GM12892 (cell line): ENCODE measurements around the gene PPP2R1B.
"Not testable (repeated sequence)": the region's sequence is repeated elsewhere in the genome, so short reads cannot be mapped to it uniquely, and the experiment has no call there.

Experiments
- DNase-seq: peaks from one replicate; pipeline ENCODE4 v3.0.0; 2011; ENCODE audit not compliant: insufficient read length
- FAIRE-seq: peaks from 2 replicates; lab custom pipeline; 2011; peaks lifted over from hg19 to GRCh38; lab: Jason Lieb, UNC
- POLR2A ChIP-seq: IDR thresholded peaks from 2 replicates; pipeline ENCODE4 v1.6.1; 2011; ENCODE audit warnings: low read depth, low read length, control low read depth
- POLR2AphosphoS5 ChIP-seq: IDR thresholded peaks from 2 replicates; pipeline ENCODE4 v1.6.1; 2011; ENCODE audit warnings: low read depth, low read length, control low read depth
- TAF1 ChIP-seq: IDR thresholded peaks from 2 replicates; pipeline ENCODE4 v1.6.1; 2011; ENCODE audit warnings: low read depth, mild to moderate bottlenecking, control low read depth, low read length, borderline replicate concordance

The PPP2R1B gene

GRCh38 chr11:111718436-111718835 is 47.8 kb downstream of the PPP2R1B start:
- DNase-seq = no peak
- TF ChIP-seq POLR2A = no peak
- no peak for TF ChIP-seq POLR2AphosphoS5
- no peak for TF ChIP-seq TAF1
- no peak for FAIRE-seq

- not testable (repeated sequence) for FAIRE-seq, DNase-seq
Measured at GRCh38 chr11:111717660-111718059, 48.5 kb downstream of the PPP2R1B start.

- TF ChIP-seq POLR2AphosphoS5 = no peak
- DNase-seq = no peak
- FAIRE-seq = peak; percentile 75
Measured at GRCh38 chr11:111715142-111715816, 50.9 kb downstream of the PPP2R1B start.

GRCh38 chr11:111714522-111714921 is 51.7 kb downstream of the PPP2R1B start:
- TF ChIP-seq TAF1 (no peak), POLR2AphosphoS5 (no peak), POLR2A (no peak)
- FAIRE-seq (no peak), DNase-seq (no peak)

GRCh38 chr11:111707691-111708067 is 58.5 kb downstream of the PPP2R1B start:
- no peak for TF ChIP-seq POLR2AphosphoS5
- TF ChIP-seq POLR2A = no peak
- no peak for TF ChIP-seq TAF1
- FAIRE-seq (no peak), DNase-seq (no peak)

GRCh38 chr11:111707039-111707690 is 59.0 kb downstream of the PPP2R1B start:
- TF ChIP-seq TAF1 = no peak
- TF ChIP-seq POLR2AphosphoS5 = no peak
- no peak for TF ChIP-seq POLR2A
- DNase-seq (no peak), FAIRE-seq (no peak)

GRCh38 chr11:111703576-111703975 is 62.6 kb downstream of the PPP2R1B start:
- DNase-seq (no peak), FAIRE-seq (no peak)

GRCh38 chr11:111702623-111703022 is 63.6 kb downstream of the PPP2R1B start:
- TF ChIP-seq TAF1 (no peak), POLR2A (no peak), POLR2AphosphoS5 (no peak)
- FAIRE-seq (no peak), DNase-seq (no peak)

More at GRCh38 chr11:111703576-111703975, 62.6 kb downstream of the PPP2R1B start:
- TF ChIP-seq POLR2AphosphoS5 (no peak), POLR2A (no peak), TAF1 (no peak)

GRCh38 chr11:111700162-111700561 is 66.0 kb downstream of the PPP2R1B start:
- DNase-seq (no peak), FAIRE-seq (no peak)
- TF ChIP-seq POLR2A (no peak), POLR2AphosphoS5 (no peak), TAF1 (no peak)

- DNase-seq = no peak
- TF ChIP-seq TAF1 = no peak
- TF ChIP-seq POLR2A = no peak
- TF ChIP-seq POLR2AphosphoS5 = no peak
- FAIRE-seq = no peak
Measured at GRCh38 chr11:111699579-111700156, 66.5 kb downstream of the PPP2R1B start.

- DNase-seq = no peak
- no peak for FAIRE-seq
- TF ChIP-seq POLR2A (no peak), TAF1 (no peak)
Measured at GRCh38 chr11:111698852-111699559, 67.2 kb downstream of the PPP2R1B start.

- DNase-seq = no peak
- peak; percentile 40 for FAIRE-seq
- no peak for TF ChIP-seq TAF1
- no peak for TF ChIP-seq POLR2AphosphoS5
- no peak for TF ChIP-seq POLR2A
Measured at GRCh38 chr11:111697933-111698371, 68.2 kb downstream of the PPP2R1B start.
